Fibroblast of pulmonary artery (primary cell): ENCODE data around the gene B4GALNT2.
"Not testable (repeated sequence)": the region's sequence is repeated elsewhere in the genome, so short reads cannot be mapped to it uniquely, and the experiment has no call there.

Experiments
- DNase-seq: peaks from one replicate; pipeline ENCODE4 v3.0.0-alpha.2; 2010; ENCODE audit warnings: low read depth
- H3K4me3 ChIP-seq: replicated peaks from 2 replicates; pipeline ENCODE4 v1.5.1; 2011; ENCODE audit warnings: low read depth, mild to moderate bottlenecking, control low read depth, low read length, moderate library complexity
- TF ChIP-seq, protein P1 (sequence below): IDR thresholded peaks from 2 replicates; pipeline ENCODE4 v1.5.1; 2011; ENCODE audit warnings: mild to moderate bottlenecking, control low read depth, low read length, inconsistent platforms; ENCODE audit errors: missing control alignments

B4GALNT2 gene

DNA sequence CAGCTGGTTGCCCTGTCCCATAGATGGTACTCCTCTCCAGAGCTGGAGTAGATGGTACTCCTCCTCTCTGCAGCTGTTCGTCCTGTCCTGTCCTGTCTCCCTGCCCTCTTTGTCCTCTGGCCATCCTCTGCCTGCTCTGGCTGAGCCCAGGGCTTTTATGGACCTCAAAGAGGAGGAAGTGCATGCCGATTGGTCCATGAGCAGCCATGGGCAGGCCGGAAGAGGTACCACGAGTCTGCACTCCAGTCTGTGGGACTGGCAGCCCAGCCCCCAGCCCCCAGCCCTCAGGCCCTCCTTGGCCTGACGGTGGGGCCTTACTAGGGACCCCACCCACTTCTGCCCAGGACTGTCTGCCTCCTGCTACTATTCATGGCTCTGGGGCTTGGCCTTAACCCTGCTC is 50.8 kb downstream of the B4GALNT2 start:
- no peak for DNase-seq
- no peak overlapping the region for H3K4me3 ChIP-seq
- TF ChIP-seq, protein P1, sequence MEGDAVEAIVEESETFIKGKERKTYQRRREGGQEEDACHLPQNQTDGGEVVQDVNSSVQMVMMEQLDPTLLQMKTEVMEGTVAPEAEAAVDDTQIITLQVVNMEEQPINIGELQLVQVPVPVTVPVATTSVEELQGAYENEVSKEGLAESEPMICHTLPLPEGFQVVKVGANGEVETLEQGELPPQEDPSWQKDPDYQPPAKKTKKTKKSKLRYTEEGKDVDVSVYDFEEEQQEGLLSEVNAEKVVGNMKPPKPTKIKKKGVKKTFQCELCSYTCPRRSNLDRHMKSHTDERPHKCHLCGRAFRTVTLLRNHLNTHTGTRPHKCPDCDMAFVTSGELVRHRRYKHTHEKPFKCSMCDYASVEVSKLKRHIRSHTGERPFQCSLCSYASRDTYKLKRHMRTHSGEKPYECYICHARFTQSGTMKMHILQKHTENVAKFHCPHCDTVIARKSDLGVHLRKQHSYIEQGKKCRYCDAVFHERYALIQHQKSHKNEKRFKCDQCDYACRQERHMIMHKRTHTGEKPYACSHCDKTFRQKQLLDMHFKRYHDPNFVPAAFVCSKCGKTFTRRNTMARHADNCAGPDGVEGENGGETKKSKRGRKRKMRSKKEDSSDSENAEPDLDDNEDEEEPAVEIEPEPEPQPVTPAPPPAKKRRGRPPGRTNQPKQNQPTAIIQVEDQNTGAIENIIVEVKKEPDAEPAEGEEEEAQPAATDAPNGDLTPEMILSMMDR, result no peak

DNA sequence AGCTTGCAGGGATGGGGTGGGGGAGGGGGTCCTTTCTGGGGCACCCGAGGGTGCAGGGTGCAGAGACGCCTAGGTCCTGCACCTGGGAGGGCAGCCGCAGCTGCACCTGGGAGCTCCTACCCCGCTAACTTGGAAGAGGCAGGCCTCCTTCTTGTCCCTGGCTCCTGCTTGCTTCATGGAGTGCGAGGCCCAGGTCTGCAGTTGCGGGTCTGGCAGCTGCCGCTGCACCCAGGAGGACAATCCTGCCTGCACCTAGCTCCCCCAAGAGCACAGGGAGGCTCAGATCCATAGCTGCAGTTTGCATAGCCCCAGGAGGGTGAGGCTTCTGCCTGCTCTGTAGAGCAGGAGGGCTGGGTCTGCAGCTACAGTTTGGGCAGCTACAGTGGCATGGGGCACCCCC is 51.2 kb downstream of the B4GALNT2 start:
- DNase-seq, result no peak
- TF ChIP-seq, protein P1, result no peak
- H3K4me3 ChIP-seq, result no peak overlapping the region

DNA sequence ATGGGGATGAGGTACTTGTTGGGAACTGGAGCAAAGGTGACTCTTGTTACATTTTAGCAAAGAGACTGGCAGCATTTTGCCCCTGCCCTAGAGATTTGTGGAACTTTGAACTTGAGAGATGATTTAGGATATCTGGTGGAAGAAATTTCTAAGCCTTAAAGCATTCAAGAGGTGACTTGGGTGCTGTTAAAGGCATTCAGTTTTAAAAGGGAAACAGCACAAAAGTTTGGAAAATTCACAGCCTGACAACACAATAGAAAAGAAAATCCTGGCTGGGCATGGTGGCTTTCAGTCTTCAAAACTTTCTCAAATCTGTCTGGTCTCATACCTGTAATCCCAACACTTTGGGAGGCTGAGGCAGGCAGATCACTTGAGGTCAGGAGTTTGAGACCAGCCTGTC is 52.0 kb downstream of the B4GALNT2 start:
- not testable (repeated sequence) for DNase-seq, H3K4me3 ChIP-seq

- H3K4me3 ChIP-seq, DNase-seq: not testable (repeated sequence)
Measured at GRCh38 chr17:49185381-49185780, 52.8 kb downstream of the B4GALNT2 start.

DNA sequence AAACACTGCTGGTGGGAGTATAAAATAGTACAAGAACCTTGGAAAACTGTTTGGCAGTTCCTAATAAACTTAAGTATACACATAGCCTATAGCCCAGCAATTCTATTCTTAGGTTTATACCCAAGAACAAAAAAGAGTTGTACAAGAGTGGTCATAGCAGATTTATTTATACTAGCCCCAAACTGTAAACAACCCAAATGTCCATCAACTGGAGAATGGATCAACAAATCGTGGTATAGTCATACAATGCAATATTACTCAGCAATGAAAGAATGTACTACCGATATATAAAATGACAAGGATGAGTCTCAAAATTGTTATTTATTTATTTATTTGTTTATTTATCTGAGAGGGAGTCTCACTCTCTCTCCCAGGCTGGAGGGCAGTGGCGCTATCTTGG is 54.7 kb downstream of the B4GALNT2 start:
- DNase-seq, result no peak
- TF ChIP-seq, protein P1, result no peak
- no peak overlapping the region for H3K4me3 ChIP-seq

DNA sequence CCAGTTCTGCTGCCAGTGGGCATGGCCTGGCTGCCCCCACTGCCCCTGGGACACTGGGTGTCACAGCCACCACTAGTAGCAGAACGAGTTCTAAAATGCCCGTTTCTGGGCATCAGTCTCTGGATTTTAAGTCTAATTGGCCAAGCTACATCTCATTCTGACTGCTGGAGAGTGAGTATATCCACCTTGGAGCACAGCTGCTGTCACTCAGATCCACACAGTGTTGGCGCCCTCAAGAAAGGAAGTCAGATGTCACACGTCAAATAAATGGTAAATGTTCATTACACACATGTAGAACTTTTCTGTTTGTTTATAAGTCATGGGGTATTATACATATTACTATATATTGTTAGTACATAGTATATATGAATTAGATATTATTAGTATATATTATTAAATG is 58.4 kb downstream of the B4GALNT2 start:
- TF ChIP-seq, protein P1, result no peak
- no peak for DNase-seq
- H3K4me3 ChIP-seq, result no peak overlapping the region

GRCh38 chr17:49191409-49191916 is 58.9 kb downstream of the B4GALNT2 start:
- DNase-seq, result peak; percentile 62
- peak overlapping the region; percentile 82 for H3K4me3 ChIP-seq
- TF ChIP-seq, protein P1, result no peak

DNA sequence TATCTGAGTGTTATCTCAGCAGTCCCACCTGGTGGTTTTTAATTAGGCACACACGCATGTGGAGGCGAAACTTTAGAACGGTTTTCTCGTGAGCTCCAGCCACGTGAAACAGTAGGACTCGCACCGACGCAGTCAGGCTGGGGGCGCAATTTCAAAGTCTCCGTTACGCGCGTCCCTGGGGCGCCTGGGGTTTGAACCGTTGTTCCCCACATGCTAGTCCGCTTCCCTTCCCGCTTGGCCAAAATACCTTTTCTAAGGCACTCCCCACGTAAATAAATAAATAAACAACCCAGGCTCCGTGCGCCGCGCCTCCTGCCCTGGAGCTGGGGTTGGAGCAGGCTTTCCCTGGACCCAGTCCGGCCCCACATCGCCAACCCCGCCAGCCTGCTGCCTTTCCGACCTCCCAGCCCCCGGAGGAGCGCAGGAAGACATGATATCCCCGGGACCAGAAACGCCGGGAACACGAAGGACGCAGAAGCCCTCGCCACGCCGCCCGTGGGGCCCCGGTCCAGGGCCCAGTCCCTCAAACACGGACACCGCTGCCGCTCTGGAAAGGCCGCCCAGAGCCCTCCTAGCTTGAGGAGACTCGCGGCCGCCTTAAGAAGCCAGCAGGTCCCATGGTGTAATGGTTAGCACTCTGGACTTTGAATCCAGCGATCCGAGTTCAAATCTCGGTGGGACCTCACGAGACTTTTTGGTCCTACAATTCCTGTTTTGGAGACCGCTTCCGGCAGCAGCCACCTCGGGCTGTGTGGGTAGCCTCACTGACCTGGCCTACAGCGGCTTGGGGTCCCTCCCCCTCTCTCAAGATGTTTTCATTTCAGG is 59.6 kb downstream of the B4GALNT2 start:
- TF ChIP-seq, protein P1, result peak; percentile 23
- peak overlapping the region; percentile 82 for H3K4me3 ChIP-seq
- peak; percentile 89 for DNase-seq
